Prostate gland (tissue), 2 donors: ENCODE measurements around the gene UXS1. TPM values are rescaled to one million over a fixed set of nuclear protein-coding genes. Genes with fewer than 3 reads are reported as not detected.
"Not testable (repeated sequence)": the region's sequence is repeated elsewhere in the genome, so short reads cannot be mapped to it uniquely, and the experiment has no call there.

Source experiments
- DNase-seq: peaks from one replicate; pipeline ENCODE4 v3.0.0-alpha.2; 2019; ENCODE audit warnings: low spot score
- H3K27ac ChIP-seq, 2 donors: fragments of 200-600 bp; sonication (generic); 2 replicates each; pipeline ENCODE4 v1.5.1; 2017 to 2019
- H3K27me3 ChIP-seq: fragments of 200-600 bp; sonication (generic); replicated peaks from 2 replicates; pipeline ENCODE4 v1.5.1; 2019; ENCODE audit not compliant: insufficient read depth
- H3K36me3 ChIP-seq, 2 donors: fragments of 200-600 bp; sonication (generic); 1 replicate in 1 of 2; 2 replicates in 1 of 2; pipeline versions ENCODE4 v1.5.1 to v1.8.1; 2017 to 2019
- H3K4me1 ChIP-seq: fragments of 200-600 bp; sonication (generic); replicated peaks from 2 replicates; pipeline ENCODE4 v1.5.1; 2019
- H3K4me3 ChIP-seq, 2 donors: fragments of 200-600 bp; sonication (generic); 2 replicates each; pipeline ENCODE4 v1.5.1; 2017 to 2019
- H3K9me3 ChIP-seq: fragments of 200-600 bp; sonication (generic); 2 replicates; pipeline ENCODE4 v1.5.1; 2017
- CTCF ChIP-seq, 4 experiments: fragments of 200-600 bp in 2 of 4; fragments of 450-650 bp in 2 of 4; sonication (generic) in 2 of 4; IDR thresholded peaks; 1 replicate in 3 of 4; 2 replicates in 1 of 4; pipeline ENCODE4 v1.5.1; 2016 to 2019; ENCODE audit warnings: antibody characterized with exemption in 4 of 4, mild to moderate bottlenecking in 2 of 4, moderate library complexity in 2 of 4
- POLR2A ChIP-seq: fragments of 450-650 bp; IDR thresholded peaks from one replicate; pipeline ENCODE4 v1.6.1; 2016; ENCODE audit warnings: antibody characterized with exemption, mild to moderate bottlenecking
- POLR2AphosphoS5 ChIP-seq: sonication (generic); formaldehyde crosslinking; IDR thresholded peaks from one replicate; pipeline ENCODE4 v1.6.1; 2017; ENCODE audit warnings: antibody characterized with exemption
- WGBS: methylation state at CpG from one replicate; pipeline ENCODE4 v1.1.5; 2018; 5-methylcytosine and 5-hydroxymethylcytosine counted together
- intact Hi-C: fragments of 100-400 bp; cut with DNase I; formaldehyde crosslinking; loops from one replicate; pipeline ENCODE4 v1.14.2; 2022
- total RNA-seq, 2 donors: library from RNA; depleted of rRNA; stranded (reverse); fragments of >200 nt; gene quantifications; one replicate each; pipeline ENCODE4 v1.1.0, GENCODE V29; 2016

UXS1 gene
- total RNA-seq = 10 to 100 TPM; 30.7 to 54.8 TPM

DNA sequence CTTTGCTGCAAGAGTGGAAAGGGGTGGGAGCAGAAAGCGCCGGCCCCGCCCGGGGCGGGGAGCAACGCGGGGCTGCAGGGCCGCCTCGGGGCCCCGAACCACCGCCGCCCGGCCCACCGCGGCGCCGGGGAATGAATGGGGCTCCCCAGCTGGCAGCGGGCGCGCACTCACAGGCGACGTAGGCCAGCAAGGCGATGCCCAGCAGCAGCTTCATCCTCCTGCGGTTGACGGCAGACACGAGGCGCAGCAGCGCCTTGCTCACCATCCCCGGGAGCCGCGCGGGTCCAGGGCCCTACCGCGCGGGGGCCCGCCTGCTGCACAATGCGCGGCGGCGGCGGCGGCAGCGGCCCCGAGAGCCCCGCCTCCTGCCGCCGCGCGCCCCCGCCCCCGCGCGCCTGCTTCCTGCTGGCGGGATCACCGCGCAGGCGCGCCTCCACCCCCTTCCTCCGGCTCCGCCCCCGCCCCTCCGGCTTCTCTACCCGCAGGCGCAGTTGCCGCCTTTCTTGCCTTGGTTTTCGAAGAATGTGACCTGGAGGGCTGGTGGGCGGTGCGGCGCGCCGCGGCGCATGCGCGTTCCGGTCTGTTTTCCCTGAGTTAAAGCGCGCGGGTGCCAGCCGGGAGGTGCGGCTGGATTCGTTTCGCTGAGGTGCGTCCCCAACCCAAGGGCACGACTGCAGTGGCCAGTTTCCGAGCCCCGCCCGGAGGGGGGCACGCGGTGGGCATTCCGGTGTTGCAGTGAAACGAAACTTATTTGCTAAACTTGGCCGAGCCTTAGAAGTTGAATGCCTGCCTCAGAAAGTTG is at the start of gene UXS1:
UXS1 (minus strand) TSS at position 325 of the 802 bp plus-strand sequence; CDS start at position 265, 60 bp downstream.
- no peaks in the 10 kb centered on the region for H3K36me3 ChIP-seq
- H3K27ac ChIP-seq = peak within 1 kb of the TSS; percentile 71 to 83
- WGBS = under 1% methylated on average over 84 of the region's 93 CpGs
- H3K4me3 ChIP-seq = peak within 1 kb of the TSS; percentile 85 to 87
- intact Hi-C loops = loop anchor here (5.0 to 10.0 kb wide), 3 partner anchors 67 to 169 kb away; no protein-coding TSS in a partner anchor
- no peaks in the 10 kb centered on the region for H3K9me3 ChIP-seq
- TF ChIP-seq POLR2AphosphoS5 (peak; percentile 96), CTCF (IDR thresholded peaks at IDR 0.05) (peak in 2 of 4 experiments; percentile 10 to 19), POLR2A (peak; percentile 64)
- no peaks in the 10 kb centered on the region for H3K27me3 ChIP-seq
- peak; percentile 97 for DNase-seq
- no peaks in the 10 kb centered on the region for H3K4me1 ChIP-seq

GRCh38 chr2:106239491-106239890 is 45.4 kb upstream of the UXS1 start:
- 100% methylated on average over 2 of the region's 2 CpGs for WGBS
- H3K27ac ChIP-seq, H3K27me3 ChIP-seq, H3K9me3 ChIP-seq, H3K4me1 ChIP-seq, H3K36me3 ChIP-seq, H3K4me3 ChIP-seq, DNase-seq, intact Hi-C loops: not testable (repeated sequence)

GRCh38 chr2:106235392-106235791 is 41.3 kb upstream of the UXS1 start:
- DNase-seq, H3K9me3 ChIP-seq, H3K4me1 ChIP-seq, H3K4me3 ChIP-seq, H3K36me3 ChIP-seq, intact Hi-C loops, H3K27me3 ChIP-seq, H3K27ac ChIP-seq: not testable (repeated sequence)
- 95% methylated on average over 4 of the region's 4 CpGs for WGBS

DNA sequence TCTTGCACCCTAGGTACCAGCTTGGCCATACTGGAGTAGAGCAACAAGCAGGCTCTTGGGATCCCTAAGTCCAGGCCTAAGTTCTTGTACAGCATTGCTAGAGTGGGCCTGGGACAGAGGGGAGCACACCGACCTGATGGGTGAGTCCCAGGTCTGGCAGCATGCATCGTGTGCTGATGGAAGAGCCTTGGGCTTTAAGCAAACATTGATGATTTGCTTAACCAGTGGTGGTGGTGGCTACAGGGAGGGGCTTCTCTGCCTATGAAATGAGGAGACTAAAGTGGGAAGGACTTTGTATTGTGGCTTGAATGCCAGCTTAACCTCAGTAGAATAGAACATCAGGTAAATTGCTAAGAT is 39.2 kb upstream of the UXS1 start:
- H3K4me1 ChIP-seq = no peaks in the 10 kb centered on the region
- H3K27ac ChIP-seq = no peak overlapping the region
- H3K9me3 ChIP-seq = no peaks in the 10 kb centered on the region
- intact Hi-C loops = no loop called here
- no peak overlapping the region for H3K4me3 ChIP-seq
- no peaks in the 10 kb centered on the region for H3K36me3 ChIP-seq
- H3K27me3 ChIP-seq = no peaks in the 10 kb centered on the region
- TF ChIP-seq CTCF (IDR thresholded peaks at IDR 0.05) = no peak
- no peak for TF ChIP-seq POLR2A
- no peak for TF ChIP-seq POLR2AphosphoS5
- 54% methylated on average over 2 of the region's 2 CpGs for WGBS
- DNase-seq = no peak

DNA sequence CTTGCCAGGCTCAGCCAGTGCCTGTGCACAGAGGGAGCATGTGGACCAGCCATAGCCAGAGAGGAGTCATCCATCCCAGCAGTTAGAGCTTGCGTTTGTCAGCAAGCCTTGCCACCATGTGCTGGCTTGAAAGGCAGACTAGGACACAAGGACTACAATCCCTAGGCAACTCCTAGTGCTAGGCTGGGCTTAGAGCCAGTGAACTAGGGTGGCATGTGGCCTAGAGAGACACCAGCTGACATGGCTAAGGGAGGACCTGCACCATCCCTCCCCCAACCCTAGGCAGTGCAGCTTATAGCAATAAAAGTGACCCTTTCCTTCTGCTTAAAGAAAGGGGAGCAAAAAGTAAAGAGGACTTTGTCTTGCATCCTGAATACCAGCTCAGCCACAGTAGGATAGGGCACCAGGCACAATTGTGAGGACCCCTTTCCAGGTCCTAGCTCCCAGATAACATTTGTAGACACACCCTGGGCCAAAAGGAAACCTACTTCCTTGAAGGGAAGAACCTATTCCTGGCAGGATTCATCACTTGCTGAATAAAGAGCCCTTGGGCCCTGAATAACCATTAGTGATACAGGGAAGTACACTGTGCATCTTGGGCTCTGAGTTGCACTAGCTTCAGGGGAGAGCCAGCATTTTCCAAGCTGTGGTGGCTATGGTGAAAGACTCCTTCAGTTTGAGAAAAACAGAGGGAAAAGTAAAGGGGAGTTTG is 38.7 kb upstream of the UXS1 start:
- H3K27ac ChIP-seq = no peak overlapping the region
- H3K9me3 ChIP-seq = no peaks in the 10 kb centered on the region
- intact Hi-C loops = no loop called here
- no peaks in the 10 kb centered on the region for H3K36me3 ChIP-seq
- no peak for DNase-seq
- 73% methylated on average over 1 of the region's 1 CpG for WGBS
- H3K4me1 ChIP-seq = no peaks in the 10 kb centered on the region
- H3K27me3 ChIP-seq = no peaks in the 10 kb centered on the region
- TF ChIP-seq POLR2AphosphoS5 = no peak
- TF ChIP-seq CTCF (IDR thresholded peaks at IDR 0.05) = no peak
- TF ChIP-seq POLR2A = no peak
- no peak overlapping the region for H3K4me3 ChIP-seq
